BJ (cell line): ENCODE measurements around the gene FGD5. TPM values are rescaled to one million over a fixed set of nuclear protein-coding genes. Genes with fewer than 3 reads are reported as not detected.

Source experiments
- CTCF ChIA-PET: fragments of 350-600 bp; formaldehyde crosslinking; extraction: SDS; loops from one replicate; lab custom pipeline; 2021; ENCODE audit warnings: antibody characterized with exemption, inconsistent platforms; lab: Yijun Ruan, JAX
- POLR2A ChIA-PET: fragments of 300-600 bp; sonication (Branson Sonifier 250); formaldehyde crosslinking; extraction: SDS; loops from one replicate; lab custom pipeline; 2021; ENCODE audit warnings: antibody characterized with exemption; lab: Charles Lee
- DNase-seq: peaks from one replicate; pipeline ENCODE4 v3.0.0-alpha.2; 2011; ENCODE audit warnings: low read depth
- H3K27me3 ChIP-seq: 2 replicates; pipeline ENCODE4 v1.6.0; 2011; ENCODE audit warnings: low read length; ENCODE audit not compliant: control insufficient read depth, insufficient read depth
- H3K36me3 ChIP-seq: 2 replicates; pipeline ENCODE4 v1.5.1; 2011; ENCODE audit warnings: low read length; ENCODE audit not compliant: control insufficient read depth, insufficient read depth
- H3K4me3 ChIP-seq: 2 replicates; pipeline ENCODE4 v1.5.1; 2011; ENCODE audit warnings: low read depth, mild to moderate bottlenecking, control low read depth, low read length
- polyA plus RNA-seq: library from polyadenylated mRNA; depleted of rRNA; stranded (reverse); fragments of >200 nt; gene quantifications from 2 replicates; pipeline ENCODE4 v1.2.3, GENCODE V29; 2011
- TF ChIP-seq, protein P1 (sequence below): IDR thresholded peaks from 2 replicates; pipeline ENCODE4 v1.5.1; 2011; ENCODE audit warnings: low read depth, mild to moderate bottlenecking, control low read depth, inconsistent platforms, low read length, moderate library complexity; ENCODE audit not compliant: insufficient read depth

FGD5 gene
- polyA plus RNA-seq, 1 experiment, result not detected

GRCh38 chr3:14947886-14948608, 129.3 kb downstream of the FGD5 start:
- Histone ChIP-seq H3K27me3 (no peaks in the 10 kb centered on the region), H3K36me3 (peaks cover 7% of the 10 kb centered on the region), H3K4me3 (peak overlapping the region; percentile 93)
- POLR2A ChIA-PET, result interaction anchor here (0.8 kb wide), 3 partner anchors 8 to 1468 kb away, joined by 3 to 14 read pairs (median 3); partner anchors contain the start of gene HDAC11
- CTCF ChIA-PET, result interaction anchor here (0.6 to 1.4 kb wide), 2 partner anchors 21 to 27 kb away, joined by 3 read pairs; no protein-coding TSS in a partner anchor
- TF ChIP-seq, protein P1, sequence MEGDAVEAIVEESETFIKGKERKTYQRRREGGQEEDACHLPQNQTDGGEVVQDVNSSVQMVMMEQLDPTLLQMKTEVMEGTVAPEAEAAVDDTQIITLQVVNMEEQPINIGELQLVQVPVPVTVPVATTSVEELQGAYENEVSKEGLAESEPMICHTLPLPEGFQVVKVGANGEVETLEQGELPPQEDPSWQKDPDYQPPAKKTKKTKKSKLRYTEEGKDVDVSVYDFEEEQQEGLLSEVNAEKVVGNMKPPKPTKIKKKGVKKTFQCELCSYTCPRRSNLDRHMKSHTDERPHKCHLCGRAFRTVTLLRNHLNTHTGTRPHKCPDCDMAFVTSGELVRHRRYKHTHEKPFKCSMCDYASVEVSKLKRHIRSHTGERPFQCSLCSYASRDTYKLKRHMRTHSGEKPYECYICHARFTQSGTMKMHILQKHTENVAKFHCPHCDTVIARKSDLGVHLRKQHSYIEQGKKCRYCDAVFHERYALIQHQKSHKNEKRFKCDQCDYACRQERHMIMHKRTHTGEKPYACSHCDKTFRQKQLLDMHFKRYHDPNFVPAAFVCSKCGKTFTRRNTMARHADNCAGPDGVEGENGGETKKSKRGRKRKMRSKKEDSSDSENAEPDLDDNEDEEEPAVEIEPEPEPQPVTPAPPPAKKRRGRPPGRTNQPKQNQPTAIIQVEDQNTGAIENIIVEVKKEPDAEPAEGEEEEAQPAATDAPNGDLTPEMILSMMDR, result no peak
- DNase-seq, result peak; percentile 59

DNA sequence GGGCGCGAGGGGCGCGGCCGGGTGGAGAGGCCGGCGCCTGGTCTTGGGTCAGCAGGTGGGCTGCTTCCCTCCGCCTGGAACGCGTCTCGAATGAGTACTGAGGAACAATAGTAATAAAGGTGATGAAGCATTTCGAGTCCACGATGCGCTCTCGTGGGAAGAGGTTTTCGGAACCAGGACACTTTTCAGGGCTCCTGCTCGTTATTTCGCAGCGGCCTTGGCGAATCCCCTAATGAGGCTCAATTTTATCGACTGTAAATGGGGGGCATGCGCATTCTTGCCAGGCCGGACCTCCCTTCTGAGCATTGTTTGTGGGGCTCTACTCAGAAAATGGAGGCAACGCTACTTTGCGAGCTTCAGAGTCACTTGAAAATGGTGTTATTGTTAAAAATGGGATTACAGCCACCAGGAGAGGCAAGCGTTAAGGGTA, 129.9 kb downstream of the FGD5 start:
- no peak for DNase-seq
- TF ChIP-seq, protein P1, result no peak
- ChIA-PET CTCF (no interaction called here), POLR2A (interaction anchor here (0.8 kb wide), 2 partner anchors 8 to 703 kb away, joined by 3 read pairs; no protein-coding TSS in a partner anchor)
- Histone ChIP-seq H3K36me3 (peaks cover 7% of the 10 kb centered on the region), H3K4me3 (peak overlapping the region; percentile 93), H3K27me3 (no peaks in the 10 kb centered on the region)

- H3K36me3 ChIP-seq, result peaks cover 7% of the 10 kb centered on the region
- H3K4me3 ChIP-seq, result peak overlapping the region; percentile 93
- TF ChIP-seq, protein P1, result no peak
- DNase-seq, result no peak
- CTCF ChIA-PET, result interaction anchor here (0.5 kb wide), 1 partner anchor 547 kb away, joined by 3 read pairs; the partner anchor contains the start of gene SLC6A6
- POLR2A ChIA-PET, result no interaction called here
- H3K27me3 ChIP-seq, result no peaks in the 10 kb centered on the region
Measured at GRCh38 chr3:14949126-14949525, 130.4 kb downstream of the FGD5 start.

DNA sequence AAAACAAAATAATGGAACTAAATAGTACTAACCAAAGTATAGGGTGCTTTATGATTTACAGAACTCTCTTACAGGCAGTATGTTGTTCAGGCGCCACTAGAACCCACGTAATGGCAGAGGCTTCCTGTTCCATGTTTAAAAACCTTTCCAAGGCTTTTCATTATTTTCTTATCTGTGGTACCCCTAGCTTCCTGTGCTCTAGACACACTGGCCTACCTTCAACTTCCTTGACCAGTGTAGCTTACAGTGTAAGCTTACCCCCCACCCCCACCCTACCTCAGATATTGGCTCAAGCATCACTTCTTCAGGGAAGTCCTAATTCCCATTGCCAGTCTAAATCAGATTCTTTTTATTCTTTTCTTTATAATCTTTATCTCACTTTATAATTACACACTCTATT, 131.5 kb downstream of the FGD5 start:
- TF ChIP-seq, protein P1, result no peak
- ChIA-PET POLR2A (no interaction called here), CTCF (no interaction called here)
- Histone ChIP-seq H3K36me3 (peaks cover 3% of the 10 kb centered on the region), H3K4me3 (no peak overlapping the region), H3K27me3 (no peaks in the 10 kb centered on the region)
- DNase-seq, result no peak

- Histone ChIP-seq H3K27me3 (no peaks in the 10 kb centered on the region), H3K4me3 (no peak overlapping the region), H3K36me3 (no peaks in the 10 kb centered on the region)
- ChIA-PET POLR2A (interaction anchor here (1.1 kb wide), 1 partner anchor 9 kb away, joined by 3 read pairs; no protein-coding TSS in a partner anchor), CTCF (interaction anchor here (1.0 kb wide), 1 partner anchor 15 kb away, joined by 3 read pairs; no protein-coding TSS in a partner anchor)
- DNase-seq, result no peak
- TF ChIP-seq, protein P1, result no peak
Measured at GRCh38 chr3:14957153-14957552, 138.4 kb downstream of the FGD5 start.
